ENCODE data around the gene SH3RF3.

The SH3RF3 gene

DNA sequence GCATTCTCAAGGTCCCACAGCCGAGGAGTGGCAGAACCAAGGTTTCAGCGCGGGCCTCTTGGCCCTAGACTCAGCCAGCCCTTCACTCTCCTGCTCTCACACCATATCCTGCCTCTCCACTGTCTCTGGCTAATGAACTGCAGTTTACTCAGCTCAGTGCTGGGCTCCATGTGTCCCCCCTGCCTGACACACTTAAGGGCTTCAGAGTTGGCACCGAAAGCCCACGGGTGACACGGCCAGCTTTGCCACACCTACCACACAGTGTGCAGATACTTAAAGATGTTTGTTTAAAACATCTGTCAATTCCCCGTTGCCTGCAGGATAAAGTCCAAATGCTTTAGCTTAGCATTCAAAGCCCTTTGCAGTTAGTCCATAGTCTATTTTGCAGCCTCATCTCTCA, 243.6 kb downstream of the SH3RF3 start:
- TF ChIP-seq TAF1 (IDR thresholded peaks at IDR 0.05; ENCODE audit: borderline replicate concordance, insufficient read depth, low read length) = no peak
- TF ChIP-seq, protein P1, sequence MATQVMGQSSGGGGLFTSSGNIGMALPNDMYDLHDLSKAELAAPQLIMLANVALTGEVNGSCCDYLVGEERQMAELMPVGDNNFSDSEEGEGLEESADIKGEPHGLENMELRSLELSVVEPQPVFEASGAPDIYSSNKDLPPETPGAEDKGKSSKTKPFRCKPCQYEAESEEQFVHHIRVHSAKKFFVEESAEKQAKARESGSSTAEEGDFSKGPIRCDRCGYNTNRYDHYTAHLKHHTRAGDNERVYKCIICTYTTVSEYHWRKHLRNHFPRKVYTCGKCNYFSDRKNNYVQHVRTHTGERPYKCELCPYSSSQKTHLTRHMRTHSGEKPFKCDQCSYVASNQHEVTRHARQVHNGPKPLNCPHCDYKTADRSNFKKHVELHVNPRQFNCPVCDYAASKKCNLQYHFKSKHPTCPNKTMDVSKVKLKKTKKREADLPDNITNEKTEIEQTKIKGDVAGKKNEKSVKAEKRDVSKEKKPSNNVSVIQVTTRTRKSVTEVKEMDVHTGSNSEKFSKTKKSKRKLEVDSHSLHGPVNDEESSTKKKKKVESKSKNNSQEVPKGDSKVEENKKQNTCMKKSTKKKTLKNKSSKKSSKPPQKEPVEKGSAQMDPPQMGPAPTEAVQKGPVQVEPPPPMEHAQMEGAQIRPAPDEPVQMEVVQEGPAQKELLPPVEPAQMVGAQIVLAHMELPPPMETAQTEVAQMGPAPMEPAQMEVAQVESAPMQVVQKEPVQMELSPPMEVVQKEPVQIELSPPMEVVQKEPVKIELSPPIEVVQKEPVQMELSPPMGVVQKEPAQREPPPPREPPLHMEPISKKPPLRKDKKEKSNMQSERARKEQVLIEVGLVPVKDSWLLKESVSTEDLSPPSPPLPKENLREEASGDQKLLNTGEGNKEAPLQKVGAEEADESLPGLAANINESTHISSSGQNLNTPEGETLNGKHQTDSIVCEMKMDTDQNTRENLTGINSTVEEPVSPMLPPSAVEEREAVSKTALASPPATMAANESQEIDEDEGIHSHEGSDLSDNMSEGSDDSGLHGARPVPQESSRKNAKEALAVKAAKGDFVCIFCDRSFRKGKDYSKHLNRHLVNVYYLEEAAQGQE (IDR thresholded peaks at IDR 0.05; ENCODE audit: insufficient read depth in 1 of 2, low read depth in 2 of 2, low read length in 2 of 2) = no peak
- no peak for TF ChIP-seq POLR2AphosphoS5 (IDR thresholded peaks at IDR 0.05; ENCODE audit: low read depth, low read length)
- TF ChIP-seq FOXP2 (optimal IDR thresholded peaks at IDR 0.05; ENCODE audit: borderline replicate concordance, extremely low read depth, extremely low read length, insufficient read depth) = no peak
- no peak for TF ChIP-seq SIN3A (IDR thresholded peaks at IDR 0.05; ENCODE audit: borderline replicate concordance, insufficient read depth, low read length)

DNA sequence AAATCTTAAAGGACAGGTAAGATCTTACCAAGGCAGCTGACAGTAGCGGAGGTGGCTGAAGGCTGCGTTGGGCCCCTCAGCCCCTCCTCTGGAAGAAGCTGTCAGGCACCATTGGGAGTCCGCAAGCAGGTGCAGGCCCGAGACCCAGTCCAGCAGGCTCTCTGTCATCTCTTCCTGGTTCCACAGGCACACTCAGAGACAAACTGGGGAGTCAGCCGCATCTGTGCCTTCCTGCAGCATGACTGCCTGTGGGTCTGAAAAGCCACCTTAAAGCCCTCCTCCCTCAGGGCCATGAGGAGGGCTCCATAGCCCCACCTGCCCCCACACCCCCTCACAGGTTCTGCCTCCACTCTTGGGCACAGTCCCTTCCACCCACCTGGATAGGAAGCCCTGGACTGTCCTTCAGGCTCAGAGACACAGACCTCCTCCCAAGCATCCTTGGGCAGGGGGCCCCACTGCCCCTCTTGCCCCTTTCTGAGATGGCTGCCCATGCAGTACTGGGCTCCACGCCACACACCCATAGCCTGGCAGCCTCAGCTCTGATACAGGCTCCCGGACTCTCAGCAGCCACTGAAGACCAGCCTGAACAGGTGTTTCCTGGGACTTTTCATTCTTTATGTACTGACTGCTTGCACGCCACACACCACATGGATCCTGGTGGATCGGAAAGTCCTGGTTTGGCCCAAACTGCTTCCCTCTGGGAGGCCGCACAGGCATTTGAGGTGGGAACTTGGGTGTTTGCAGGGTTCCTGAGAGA, 245.0 kb downstream of the SH3RF3 start:
- TF ChIP-seq TAF1 (IDR thresholded peaks at IDR 0.05; ENCODE audit: borderline replicate concordance, insufficient read depth, low read length) (no peak), FOXP2 (optimal IDR thresholded peaks at IDR 0.05; ENCODE audit: borderline replicate concordance, extremely low read depth, extremely low read length, insufficient read depth) (no peak), SIN3A (IDR thresholded peaks at IDR 0.05; ENCODE audit: borderline replicate concordance, insufficient read depth, low read length) (no peak), POLR2AphosphoS5 (IDR thresholded peaks at IDR 0.05; ENCODE audit: low read depth, low read length) (no peak)
- TF ChIP-seq, protein P1 (IDR thresholded peaks at IDR 0.05; ENCODE audit: insufficient read depth in 1 of 2, low read depth in 2 of 2, low read length in 2 of 2) = no peak

- TF ChIP-seq SIN3A (IDR thresholded peaks at IDR 0.05; ENCODE audit: borderline replicate concordance, insufficient read depth, low read length) = no peak
- TF ChIP-seq, protein P1 (IDR thresholded peaks at IDR 0.05; ENCODE audit: insufficient read depth in 1 of 2, low read depth in 2 of 2, low read length in 2 of 2) = no peak
- TF ChIP-seq FOXP2 (optimal IDR thresholded peaks at IDR 0.05; ENCODE audit: borderline replicate concordance, extremely low read depth, extremely low read length, insufficient read depth) = no peak
- no peak for TF ChIP-seq TAF1 (IDR thresholded peaks at IDR 0.05; ENCODE audit: borderline replicate concordance, insufficient read depth, low read length)
- no peak for TF ChIP-seq POLR2AphosphoS5 (IDR thresholded peaks at IDR 0.05; ENCODE audit: low read depth, low read length)
Measured at GRCh38 chr2:109374548-109375130, 245.6 kb downstream of the SH3RF3 start.

DNA sequence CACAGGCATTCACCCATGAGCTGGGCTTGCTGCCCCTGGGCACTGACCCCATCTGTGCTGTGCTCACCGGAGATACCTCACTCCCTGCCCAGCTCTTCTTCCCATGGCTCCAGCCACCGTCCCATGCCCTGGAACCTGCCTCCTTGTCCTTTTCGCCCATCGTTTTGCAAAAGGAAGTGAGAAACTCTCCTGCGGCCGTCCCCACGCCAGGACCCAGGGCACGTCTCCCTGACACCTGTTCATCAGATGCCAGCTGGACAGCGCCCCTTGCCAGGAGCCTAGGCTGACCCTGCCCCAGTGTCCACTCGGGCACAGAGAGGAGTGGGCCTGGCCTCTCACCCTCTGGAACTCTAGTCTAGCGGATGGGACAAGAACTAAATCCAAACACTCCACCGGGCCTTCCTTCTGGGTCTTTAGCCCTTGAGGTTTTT, 246.1 kb downstream of the SH3RF3 start:
- no peak for TF ChIP-seq FOXP2 (optimal IDR thresholded peaks at IDR 0.05; ENCODE audit: borderline replicate concordance, extremely low read depth, extremely low read length, insufficient read depth)
- TF ChIP-seq, protein P1 (IDR thresholded peaks at IDR 0.05; ENCODE audit: insufficient read depth in 1 of 2, low read depth in 2 of 2, low read length in 2 of 2) = no peak
- no peak for TF ChIP-seq POLR2AphosphoS5 (IDR thresholded peaks at IDR 0.05; ENCODE audit: low read depth, low read length)
- TF ChIP-seq TAF1 (IDR thresholded peaks at IDR 0.05; ENCODE audit: borderline replicate concordance, insufficient read depth, low read length) = no peak
- no peak for TF ChIP-seq SIN3A (IDR thresholded peaks at IDR 0.05; ENCODE audit: borderline replicate concordance, insufficient read depth, low read length)
